ENCODE measurements around the gene PLCH1.

Gene PLCH1

DNA sequence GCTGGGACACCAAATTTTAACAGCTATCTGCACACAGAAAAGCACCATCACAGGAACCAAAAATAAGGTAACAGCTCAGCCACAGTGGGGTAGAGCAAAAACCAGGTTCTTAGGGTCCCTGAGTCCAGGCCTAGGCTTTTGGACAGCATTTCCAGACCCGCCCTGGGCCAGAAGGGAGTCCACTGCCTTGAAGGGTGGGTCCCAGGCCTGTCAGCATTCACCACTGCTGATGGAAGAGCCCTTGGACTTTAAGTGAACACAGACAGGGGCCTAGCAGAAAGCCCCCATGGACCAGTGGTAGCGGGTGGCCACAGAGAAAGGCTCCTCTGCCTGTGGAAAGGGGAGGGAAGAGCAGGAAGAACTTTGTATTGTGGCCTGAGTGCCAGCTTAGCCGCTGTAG is 56.4 kb downstream of the PLCH1 start:
- no peak for DNase-seq (ENCODE audit: low spot score)

- no peak for DNase-seq (ENCODE audit: low spot score)
These were observed 61.5 kb downstream of the PLCH1 start for GRCh38 chr3:155683344-155683720.

DNA sequence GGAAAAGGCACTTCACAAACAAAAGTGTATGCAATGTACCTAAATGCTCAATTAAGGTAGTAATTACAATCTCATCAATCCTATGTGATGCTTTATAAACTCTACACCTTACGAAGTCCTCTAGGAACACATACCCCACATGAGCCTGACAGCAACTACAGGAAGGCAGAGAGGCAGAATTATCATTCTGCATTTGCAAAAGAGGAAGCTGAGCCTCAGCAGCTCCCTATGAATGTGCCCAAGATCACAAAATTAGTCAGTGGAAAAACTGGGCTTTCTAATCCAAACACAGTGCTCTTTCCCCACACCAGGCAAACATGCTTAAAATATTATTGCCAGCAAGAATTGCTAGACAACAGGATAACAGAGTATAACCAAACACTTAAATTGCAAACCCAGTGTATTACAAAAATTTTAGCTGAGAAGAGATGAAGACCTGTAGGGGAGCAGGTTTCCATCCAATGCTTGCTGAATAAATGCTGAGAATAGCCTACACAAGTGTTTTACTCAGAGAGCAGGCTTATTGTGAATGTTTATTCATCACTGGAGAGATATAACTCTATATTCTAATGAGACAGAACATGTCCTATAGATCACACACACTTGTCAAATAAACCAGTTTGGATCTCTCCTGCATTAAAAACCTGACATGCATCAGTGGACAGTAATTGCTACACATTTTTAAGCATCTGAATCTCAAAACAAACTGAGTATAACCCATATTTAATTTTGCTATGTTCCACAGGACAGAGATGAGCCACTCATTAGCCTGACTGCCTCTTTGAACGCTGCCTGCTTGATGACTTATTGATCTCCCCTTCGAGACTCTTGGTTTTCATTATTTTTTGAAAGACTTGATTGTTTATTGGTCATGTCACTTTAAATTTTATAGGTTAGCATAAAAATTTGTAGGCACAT is 62.2 kb downstream of the PLCH1 start:
- no peak for DNase-seq (ENCODE audit: low spot score)

DNA sequence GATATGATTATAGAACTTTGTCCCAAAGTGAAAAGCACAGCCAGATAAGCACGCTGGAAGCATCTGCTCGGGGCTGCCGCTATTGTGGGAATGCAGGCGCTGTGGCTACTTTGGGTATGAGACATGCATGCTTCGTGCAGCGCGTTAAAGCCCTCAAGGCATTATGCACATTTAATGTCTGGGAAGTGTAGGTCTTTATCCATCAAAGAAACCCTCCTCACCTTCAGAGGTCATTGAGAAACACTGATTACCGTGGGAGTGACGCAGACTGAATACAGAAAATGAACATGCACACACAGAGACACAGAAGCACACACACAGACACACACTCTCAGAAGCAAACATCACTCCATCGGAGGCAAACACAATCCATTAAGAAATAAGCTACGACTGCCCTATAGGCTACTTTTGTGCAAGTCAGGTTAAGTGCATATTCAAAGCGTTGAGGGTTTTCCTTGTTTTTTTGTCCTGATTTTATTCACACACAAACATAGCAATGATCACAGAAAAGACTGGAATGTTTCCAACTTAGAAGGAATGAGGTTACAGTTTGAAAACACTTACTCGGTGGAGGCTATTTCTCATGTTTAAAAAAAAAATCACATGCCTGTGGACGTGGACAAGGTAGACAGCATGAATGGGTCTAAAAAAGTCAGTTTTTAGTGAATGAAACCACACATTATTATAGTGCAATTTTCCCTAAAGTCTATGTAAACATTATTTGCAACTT is 68.5 kb downstream of the PLCH1 start:
- DNase-seq (ENCODE audit: low spot score), result no peak

- DNase-seq (ENCODE audit: low spot score), result no peak
These were observed 69.8 kb downstream of the PLCH1 start for GRCh38 chr3:155675094-155675493.

- no peak for DNase-seq (ENCODE audit: low spot score)
These were observed 71.5 kb downstream of the PLCH1 start for GRCh38 chr3:155673421-155673820.

- no peak for DNase-seq (ENCODE audit: low spot score)
These were observed 74.5 kb downstream of the PLCH1 start for GRCh38 chr3:155670335-155670734.

DNA sequence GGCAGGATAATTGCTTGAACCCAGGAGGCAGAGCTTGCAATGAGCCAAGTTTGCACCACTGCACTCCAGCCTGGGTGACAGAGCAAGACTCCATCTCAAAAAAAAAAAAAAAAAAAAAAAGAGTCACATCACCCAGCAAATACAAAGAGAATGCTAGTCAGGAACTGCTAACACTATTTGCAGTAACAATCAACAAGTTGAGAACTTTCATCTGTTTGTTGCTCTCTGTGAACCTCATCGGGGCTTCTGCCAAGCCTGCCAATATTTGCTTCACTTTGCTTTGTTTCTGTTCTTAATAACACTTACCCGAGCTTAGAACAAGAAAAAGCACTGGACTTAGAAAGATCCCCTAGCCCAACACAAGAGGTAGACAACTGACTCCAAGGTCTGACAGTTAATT is 76.9 kb downstream of the PLCH1 start:
- DNase-seq (ENCODE audit: low spot score), result no peak

DNA sequence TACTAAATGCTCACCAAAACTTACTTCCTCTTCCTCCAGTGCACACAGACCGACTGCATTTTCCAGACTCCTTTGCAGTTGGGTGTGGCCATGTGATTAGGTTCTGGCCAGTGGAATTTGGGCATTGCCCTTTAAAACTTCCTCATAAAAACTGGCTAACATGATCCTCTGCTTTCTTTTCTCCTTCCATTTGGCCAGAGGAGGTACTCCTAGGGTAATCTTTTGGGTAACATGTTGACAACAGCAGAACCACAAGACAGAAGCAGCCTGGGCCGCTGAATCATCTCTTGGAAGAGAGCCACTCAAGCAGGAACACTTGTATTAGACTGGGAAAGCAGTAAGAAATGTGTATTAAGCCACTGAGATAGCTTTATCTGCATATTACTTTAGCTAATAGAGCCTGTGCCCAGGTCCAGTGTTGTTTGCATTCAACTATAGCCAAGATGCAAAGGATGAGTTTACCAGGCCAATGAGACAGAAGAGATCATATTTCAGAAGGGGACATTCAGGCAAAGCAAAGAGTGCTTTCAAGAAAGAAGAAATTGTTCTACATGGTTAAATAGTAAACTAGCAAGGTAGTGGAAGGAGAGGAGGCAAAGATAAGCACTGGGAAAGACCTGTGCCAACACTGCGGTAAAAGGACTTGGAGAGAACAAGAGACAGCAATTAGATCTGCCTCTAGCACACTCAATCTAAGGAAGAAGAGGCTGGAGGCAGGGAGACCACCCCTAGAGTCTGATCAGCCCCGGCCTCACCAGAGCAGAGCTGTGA is 79.8 kb downstream of the PLCH1 start:
- no peak for DNase-seq (ENCODE audit: low spot score)

DNA sequence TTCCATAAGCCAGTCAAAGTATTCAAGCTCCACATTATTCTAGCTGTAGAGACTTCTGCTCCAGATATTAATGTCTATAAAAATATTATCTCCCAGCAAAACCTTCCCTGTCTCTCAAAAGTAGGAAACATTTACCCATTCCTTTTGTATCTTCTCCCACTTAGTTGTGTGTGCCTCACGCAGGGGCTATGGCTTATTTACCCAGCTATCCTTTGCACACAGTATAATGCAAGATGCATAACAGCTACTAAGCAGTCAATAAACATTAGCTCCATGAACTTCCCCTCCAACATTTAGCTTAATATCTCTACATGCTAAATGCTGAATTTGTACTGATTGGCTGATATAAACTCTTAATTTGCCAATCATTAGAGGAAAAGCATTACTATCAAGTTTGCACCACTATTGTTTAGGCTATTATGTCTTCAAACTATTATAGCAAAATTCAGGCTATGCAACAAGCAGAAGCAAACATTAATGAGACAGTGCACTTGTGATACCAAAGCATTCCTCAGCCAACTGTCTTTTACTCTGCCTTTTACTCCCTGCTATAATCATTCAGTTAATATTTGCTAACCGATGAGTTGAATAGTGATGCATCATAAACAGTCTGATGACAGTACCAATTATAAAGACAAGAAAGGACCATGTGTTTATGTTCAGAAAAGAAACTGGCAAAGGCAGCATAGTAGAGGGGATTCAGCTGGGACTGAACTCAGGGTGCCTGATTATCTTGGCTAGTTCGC is 81.2 kb downstream of the PLCH1 start:
- DNase-seq (ENCODE audit: low spot score), result no peak

DNA sequence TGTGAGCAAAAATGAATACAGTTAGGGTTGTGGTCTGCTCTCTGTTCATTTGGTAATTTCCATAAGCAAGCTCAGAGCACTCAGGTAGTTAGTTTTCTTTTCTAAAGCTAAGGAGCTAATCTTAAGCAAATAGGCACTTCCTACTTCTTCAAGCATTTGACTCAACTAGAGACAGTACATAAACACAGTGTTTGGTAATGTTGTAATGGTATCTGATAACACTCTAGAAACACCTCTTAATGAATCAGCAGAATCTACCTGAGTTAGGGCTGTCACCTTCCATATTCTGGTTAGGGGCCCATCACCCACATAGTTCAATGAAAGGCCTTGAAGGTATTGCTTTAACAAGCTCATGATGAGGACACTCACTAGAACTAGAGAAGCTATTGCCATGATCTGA is 83.1 kb downstream of the PLCH1 start:
- no peak for DNase-seq (ENCODE audit: low spot score)

- no peak for DNase-seq (ENCODE audit: low spot score)
These were observed 83.8 kb downstream of the PLCH1 start for GRCh38 chr3:155661042-155661441.

GRCh38 chr3:155658671-155659261 is 86.1 kb downstream of the PLCH1 start:
- no peak for DNase-seq (ENCODE audit: low spot score)

DNA sequence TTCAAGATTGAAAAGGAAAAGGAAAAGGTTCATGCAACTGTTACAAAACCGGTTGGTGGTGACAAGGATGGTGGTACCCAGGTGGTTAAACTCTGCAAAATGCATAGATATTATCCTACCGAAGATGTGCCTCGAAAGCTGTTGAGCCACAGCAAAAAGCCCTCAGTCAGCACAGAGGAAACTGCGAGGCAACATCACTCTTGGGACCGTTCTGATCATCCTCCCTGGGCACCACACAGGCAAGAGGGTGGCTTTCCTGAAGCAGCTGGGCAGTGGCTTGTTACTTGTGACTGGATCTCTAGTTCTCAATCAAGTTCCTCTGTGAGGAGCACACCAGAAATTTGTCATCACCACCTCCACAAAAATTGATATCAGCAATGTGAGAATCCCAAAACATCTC is 86.9 kb downstream of the PLCH1 start:
- no peak for DNase-seq (ENCODE audit: low spot score)

DNA sequence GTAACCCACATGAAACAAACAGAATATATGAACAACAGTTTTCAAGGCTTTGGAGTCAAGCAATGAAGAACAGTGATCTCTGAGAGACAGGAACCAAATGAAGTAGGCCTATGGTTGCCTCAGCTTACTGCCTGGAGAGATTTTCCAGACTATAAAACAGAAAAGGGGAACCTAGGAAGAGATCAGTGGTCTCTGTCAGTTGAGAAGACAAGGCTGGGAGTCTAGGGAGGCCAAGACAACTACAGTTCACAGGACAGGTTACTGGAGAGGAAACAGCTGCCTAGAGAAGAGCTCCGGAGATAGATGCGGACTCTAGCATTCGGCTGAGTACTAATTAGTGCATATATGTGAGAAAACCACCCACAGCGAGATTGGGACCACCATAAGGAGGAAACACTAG is 87.7 kb downstream of the PLCH1 start:
- no peak for DNase-seq (ENCODE audit: low spot score)

- no peak for DNase-seq (ENCODE audit: low spot score)
These were observed 88.4 kb downstream of the PLCH1 start for GRCh38 chr3:155656466-155656865.

GRCh38 chr3:155651489-155652218 is 93.2 kb downstream of the PLCH1 start:
- no peak for DNase-seq (ENCODE audit: low spot score)

DNA sequence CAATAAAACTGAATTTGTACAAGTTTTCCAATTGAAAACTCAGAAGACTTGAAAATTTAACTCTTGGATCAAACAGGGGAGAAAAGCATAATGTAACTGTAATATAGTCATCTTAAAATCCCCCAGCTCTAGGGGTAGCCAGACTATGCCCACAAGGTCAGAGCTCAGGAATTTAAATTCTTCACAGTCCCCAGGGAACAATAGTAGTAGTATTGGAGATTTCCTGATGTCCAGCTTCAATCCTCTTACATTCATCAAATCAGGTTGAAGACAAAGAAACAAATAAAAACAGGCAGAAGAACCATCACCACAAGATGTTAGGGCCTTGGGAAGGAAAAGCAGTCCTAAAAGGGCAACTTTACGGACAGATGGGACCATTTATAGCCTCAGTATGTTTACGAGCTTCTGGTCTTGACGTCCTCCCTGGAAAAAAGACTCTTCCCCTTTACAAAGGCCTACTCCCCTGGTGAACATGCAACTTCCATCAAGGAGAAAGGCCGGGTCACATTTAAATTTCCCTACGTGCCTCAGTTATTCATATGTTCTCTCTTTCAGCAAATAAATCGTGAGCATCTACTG is 96.8 kb downstream of the PLCH1 start:
- DNase-seq (ENCODE audit: low spot score), result no peak

DNA sequence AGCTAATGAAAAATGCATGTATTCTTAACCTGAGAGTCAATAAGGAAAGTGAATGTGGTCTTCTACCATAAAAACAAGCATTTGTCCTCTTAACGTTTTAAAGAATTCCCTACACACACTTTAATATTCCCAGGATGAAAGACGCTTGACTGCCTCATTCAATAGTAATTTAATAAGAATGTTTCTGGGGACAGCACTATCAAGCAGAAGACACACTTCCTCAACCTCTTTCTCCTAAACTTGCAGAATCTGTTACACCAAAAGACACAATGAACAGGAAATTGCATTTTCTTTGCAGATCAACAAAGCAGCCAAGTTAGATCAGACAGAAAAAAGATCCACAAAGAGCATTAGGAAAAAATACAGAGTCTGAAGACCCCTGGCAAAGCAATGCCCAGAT is 97.7 kb downstream of the PLCH1 start:
- DNase-seq (ENCODE audit: low spot score), result no peak

GRCh38 chr3:155646669-155647068 is 98.2 kb downstream of the PLCH1 start:
- no peak for DNase-seq (ENCODE audit: low spot score)

Measured in CD4-positive, alpha-beta T cell treated with Interleukin-6 at 100 ng/mL for 8 hours (primary cell).